K562 (cell line): ENCODE measurements around the gene ALOX5. TPM values are rescaled to one million over a fixed set of nuclear protein-coding genes. Genes with fewer than 3 reads are reported as not detected.

ENCODE experiments used
- ARHGAP35 ChIP-seq: fragments of 450-650 bp; IDR thresholded peaks from 2 replicates; pipeline ENCODE4 v1.6.1; 2018; ENCODE audit not compliant: partially characterized antibody
- ARID3A ChIP-seq: IDR thresholded peaks from 2 replicates; pipeline ENCODE4 v1.6.1; 2012; ENCODE audit warnings: low read depth, low read length, improper control_type of control experiment, borderline replicate concordance
- CBX1 ChIP-seq: sonication (generic); IDR thresholded peaks from 2 replicates; pipeline ENCODE4 v1.6.1; 2016; ENCODE audit warnings: antibody characterized with exemption, low read depth, mild to moderate bottlenecking
- CCAR2 ChIP-seq: fragments of 200-400 bp; formaldehyde crosslinking; IDR thresholded peaks from 2 replicates; pipeline ENCODE4 v1.6.1; 2017; ENCODE audit warnings: mild to moderate bottlenecking, low read depth, low read length
- DDX20 ChIP-seq: fragments of 450-650 bp; IDR thresholded peaks from 2 replicates; pipeline ENCODE4 v1.6.1; 2016; ENCODE audit warnings: missing genetic modification characterization, low read depth, mild to moderate bottlenecking, missing compliant biosample characterization, moderate library complexity
- FIP1L1 ChIP-seq: fragments of 200-400 bp; formaldehyde crosslinking; IDR thresholded peaks from 2 replicates; pipeline ENCODE4 v1.6.1; 2018; ENCODE audit warnings: mild to moderate bottlenecking, low read depth, low read length; ENCODE audit not compliant: poor library complexity, severe bottlenecking
- KLF16 ChIP-seq: IDR thresholded peaks from 2 replicates; pipeline ENCODE4 v1.6.1; 2016; ENCODE audit warnings: antibody characterized with exemption
- MECOM ChIP-seq: fragments of 250-450 bp; sonication (Bioruptor Pico); IDR thresholded peaks from 2 replicates; pipeline ENCODE4 v1.8.0; 2022; ENCODE audit warnings: inconsistent platforms
- NELFE ChIP-seq: IDR thresholded peaks from 2 replicates; pipeline ENCODE4 v1.6.1; 2011; ENCODE audit warnings: mild to moderate bottlenecking; ENCODE audit not compliant: insufficient read depth, insufficient read length
- RBM25 ChIP-seq: fragments of 200-400 bp; formaldehyde crosslinking; IDR thresholded peaks from 2 replicates; pipeline ENCODE4 v1.6.1; 2018; ENCODE audit warnings: low read length, low read depth, moderate library complexity; ENCODE audit not compliant: severe bottlenecking
- SMAD4 ChIP-seq: fragments of 250-450 bp; sonication (Bioruptor Pico); conservative IDR thresholded peaks from 2 replicates; pipeline ENCODE4 v1.8.0; 2021; ENCODE audit warnings: inconsistent platforms, mild to moderate bottlenecking, moderate library complexity
- TARDBP ChIP-seq: fragments of 450-650 bp; IDR thresholded peaks from 2 replicates; pipeline ENCODE4 v1.6.1; 2016
- XRCC3 ChIP-seq: fragments of 450-650 bp; IDR thresholded peaks from 2 replicates; pipeline ENCODE4 v1.6.1; 2017; ENCODE audit warnings: mild to moderate bottlenecking, moderate library complexity
- ZNF232 ChIP-seq: sonication (generic); formaldehyde crosslinking; IDR thresholded peaks from 2 replicates; pipeline ENCODE4 v1.8.0; 2022; ENCODE audit warnings: mild to moderate bottlenecking, missing genetic modification reagents
- ZNF3 ChIP-seq: fragments of 250-450 bp; sonication (Bioruptor Pico); IDR thresholded peaks from 2 replicates; pipeline ENCODE4 v1.5.0; 2021; ENCODE audit warnings: mild to moderate bottlenecking, moderate library complexity
- ZNF324 ChIP-seq: fragments of 250-450 bp; sonication (Bioruptor Pico); IDR thresholded peaks from 2 replicates; pipeline ENCODE4 v1.4.0; 2020; ENCODE audit warnings: mild to moderate bottlenecking
- ZNF395 ChIP-seq: fragments of 200-800 bp; sonication (Bioruptor generic); IDR thresholded peaks from 2 replicates; pipeline ENCODE4 v1.6.1; 2017; ENCODE audit warnings: missing genetic modification characterization, missing compliant biosample characterization
- ZNF561 ChIP-seq: fragments of 450-650 bp; formaldehyde crosslinking; conservative IDR thresholded peaks from 2 replicates; pipeline ENCODE4 v1.4.0; 2020; ENCODE audit warnings: mild to moderate bottlenecking, moderate library complexity
- ZNF696 ChIP-seq: fragments of 250-450 bp; sonication (Bioruptor Pico); conservative IDR thresholded peaks from 2 replicates; pipeline ENCODE4 v1.4.0; 2020; ENCODE audit warnings: mild to moderate bottlenecking, moderate library complexity
- ZNF75A ChIP-seq: fragments of 450-650 bp; formaldehyde crosslinking; IDR thresholded peaks from 2 replicates; pipeline ENCODE4 v1.4.0; 2020; ENCODE audit warnings: mild to moderate bottlenecking
- polyA plus RNA-seq, 8 experiments: library from polyadenylated mRNA; depleted of rRNA in 4 of 8; stranded (reverse) in 5 of 8; unstranded in 3 of 8; fragments of >200 nt; fragmentation: Nextera tagmentation in 2 of 8; fragmentation: Illumina TruSeq in 1 of 8; extraction: Ambion mirVana in 2 of 8; extraction: Trizol in 1 of 8; gene quantifications; 2 replicates each; pipeline versions ENCODE4 v1.2.1 to v1.2.3, GENCODE V29; 2011 to 2014; ENCODE audit warnings: inconsistent platforms in 1 of 8, missing spikeins in 1 of 8
- total RNA-seq, 7 experiments: library from RNA; depleted of rRNA in 6 of 7; stranded (reverse); fragments of >200 nt in 6 of 7; fragmentation: Illumina TruSeq in 2 of 7; extraction: Trizol in 2 of 7; gene quantifications; 2 replicates each; pipeline versions ENCODE4 v1.2.1 to v1.2.3, GENCODE V29; 2011 to 2021; ENCODE audit warnings: low replicate concordance in 1 of 7
- TF ChIP-seq, protein P1 (sequence below): sonication (generic); formaldehyde crosslinking; IDR thresholded peaks from 2 replicates; pipeline ENCODE4 v1.8.0; 2022; ENCODE audit warnings: missing genetic modification reagents, mild to moderate bottlenecking, borderline replicate concordance
- TF ChIP-seq, protein P2 (sequence below): fragments of 250-450 bp; sonication (Bioruptor Pico); IDR thresholded peaks from 2 replicates; pipeline ENCODE4 v1.8.0; 2022; ENCODE audit warnings: moderate library complexity, mild to moderate bottlenecking, inconsistent platforms

The ALOX5 gene
- total and polyA plus RNA-seq, 9 of the 15 experiments (the other 6 are each of a cell fraction or from before 2014, with no cell fraction given) = 0.10 to 2.4 (median 1.4) TPM

GRCh38 chr10:45437587-45438465 is 63.8 kb downstream of the ALOX5 start (continued):
- TF ChIP-seq ZNF395 (CRISPR knock-in tag) = no peak
- TF ChIP-seq, protein P1, sequence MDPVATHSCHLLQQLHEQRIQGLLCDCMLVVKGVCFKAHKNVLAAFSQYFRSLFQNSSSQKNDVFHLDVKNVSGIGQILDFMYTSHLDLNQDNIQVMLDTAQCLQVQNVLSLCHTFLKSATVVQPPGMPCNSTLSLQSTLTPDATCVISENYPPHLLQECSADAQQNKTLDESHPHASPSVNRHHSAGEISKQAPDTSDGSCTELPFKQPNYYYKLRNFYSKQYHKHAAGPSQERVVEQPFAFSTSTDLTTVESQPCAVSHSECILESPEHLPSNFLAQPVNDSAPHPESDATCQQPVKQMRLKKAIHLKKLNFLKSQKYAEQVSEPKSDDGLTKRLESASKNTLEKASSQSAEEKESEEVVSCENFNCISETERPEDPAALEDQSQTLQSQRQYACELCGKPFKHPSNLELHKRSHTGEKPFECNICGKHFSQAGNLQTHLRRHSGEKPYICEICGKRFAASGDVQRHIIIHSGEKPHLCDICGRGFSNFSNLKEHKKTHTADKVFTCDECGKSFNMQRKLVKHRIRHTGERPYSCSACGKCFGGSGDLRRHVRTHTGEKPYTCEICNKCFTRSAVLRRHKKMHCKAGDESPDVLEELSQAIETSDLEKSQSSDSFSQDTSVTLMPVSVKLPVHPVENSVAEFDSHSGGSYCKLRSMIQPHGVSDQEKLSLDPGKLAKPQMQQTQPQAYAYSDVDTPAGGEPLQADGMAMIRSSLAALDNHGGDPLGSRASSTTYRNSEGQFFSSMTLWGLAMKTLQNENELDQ (CRISPR knock-in tag) = no peak
- TF ChIP-seq ARHGAP35 = no peak
- TF ChIP-seq KLF16 = no peak
- TF ChIP-seq ZNF232 = no peak
- no peak for TF ChIP-seq ZNF696
- no peak for TF ChIP-seq NELFE
- TF ChIP-seq TARDBP = no peak
- TF ChIP-seq RBM25 = peak; percentile 94
- no peak for TF ChIP-seq MECOM
- TF ChIP-seq XRCC3 = no peak
- no peak for TF ChIP-seq FIP1L1
- TF ChIP-seq, protein P2, sequence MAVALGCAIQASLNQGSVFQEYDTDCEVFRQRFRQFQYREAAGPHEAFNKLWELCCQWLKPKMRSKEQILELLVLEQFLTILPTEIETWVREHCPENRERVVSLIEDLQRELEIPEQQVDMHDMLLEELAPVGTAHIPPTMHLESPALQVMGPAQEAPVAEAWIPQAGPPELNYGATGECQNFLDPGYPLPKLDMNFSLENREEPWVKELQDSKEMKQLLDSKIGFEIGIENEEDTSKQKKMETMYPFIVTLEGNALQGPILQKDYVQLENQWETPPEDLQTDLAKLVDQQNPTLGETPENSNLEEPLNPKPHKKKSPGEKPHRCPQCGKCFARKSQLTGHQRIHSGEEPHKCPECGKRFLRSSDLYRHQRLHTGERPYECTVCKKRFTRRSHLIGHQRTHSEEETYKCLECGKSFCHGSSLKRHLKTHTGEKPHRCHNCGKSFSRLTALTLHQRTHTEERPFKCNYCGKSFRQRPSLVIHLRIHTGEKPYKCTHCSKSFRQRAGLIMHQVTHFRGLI = 0 out of 2 replicates have a peak, but pooled peaks have one; percentile 33
- no peak for TF ChIP-seq SMAD4 (CRISPR knock-in tag)
- no peak for TF ChIP-seq ARID3A
- TF ChIP-seq ZNF3 (CRISPR knock-in tag) = no peak
- TF ChIP-seq DDX20 = no peak
- no peak for TF ChIP-seq CCAR2
- no peak for TF ChIP-seq ZNF324 (CRISPR knock-in tag)
- no peak for TF ChIP-seq CBX1
- TF ChIP-seq ZNF561 (CRISPR knock-in tag) = peak; percentile 56; the same call in 1 of the 2 replicates
- TF ChIP-seq ZNF75A (CRISPR knock-in tag) = peak; percentile 50; the same call in 1 of the 2 replicates
